Astrocyte (in vitro differentiated cells and primary cell): ENCODE measurements around the gene ARR3. TPM values are rescaled to one million over a fixed set of nuclear protein-coding genes. Genes with fewer than 3 reads are reported as not detected.
A peak's percentile ranks its signal among the peaks of the same experiment; 100 is the strongest.

Source experiments
- DNase-seq: peaks from one replicate; pipeline ENCODE4 v3.0.0-alpha.2; 2010; ENCODE audit warnings: low read depth
- FAIRE-seq: peaks from 2 replicates; lab custom pipeline; 2011; peaks lifted over from hg19 to GRCh38; lab: Jason Lieb, UNC
- H2AFZ ChIP-seq: 2 replicates; pipeline ENCODE4 v1.6.0; 2012; ENCODE audit warnings: low read depth, low read length, inconsistent platforms
- H3K27ac ChIP-seq: 2 replicates; pipeline ENCODE4 v1.5.1; 2011; ENCODE audit warnings: low read depth, low read length, inconsistent platforms
- H3K27me3 ChIP-seq: 2 replicates; pipeline ENCODE4 v1.6.0; 2011; ENCODE audit warnings: low read length, inconsistent platforms; ENCODE audit not compliant: insufficient read depth
- H3K36me3 ChIP-seq: 2 replicates; pipeline ENCODE4 v1.5.1; 2011; ENCODE audit warnings: low read length, inconsistent platforms; ENCODE audit not compliant: insufficient read depth
- H3K4me1 ChIP-seq: 2 replicates; pipeline ENCODE4 v1.5.1; 2011; ENCODE audit warnings: low read length, inconsistent platforms; ENCODE audit not compliant: insufficient read depth
- H3K4me2 ChIP-seq: 2 replicates; pipeline ENCODE4 v1.6.0; 2012; ENCODE audit warnings: low read length, inconsistent platforms
- H3K4me3 ChIP-seq: 2 replicates; pipeline ENCODE4 v1.5.1; 2011; ENCODE audit warnings: low read depth, mild to moderate bottlenecking, low read length, inconsistent platforms; ENCODE audit not compliant: insufficient read depth
- H3K79me2 ChIP-seq: 2 replicates; pipeline ENCODE4 v1.6.0; 2012; ENCODE audit warnings: mild to moderate bottlenecking, low read length, inconsistent platforms; ENCODE audit not compliant: insufficient read depth
- H3K9ac ChIP-seq: 2 replicates; pipeline ENCODE4 v1.6.0; 2012; ENCODE audit warnings: mild to moderate bottlenecking, low read length, inconsistent platforms
- H3K9me3 ChIP-seq: 2 replicates; pipeline ENCODE4 v1.5.1; 2012; ENCODE audit warnings: low read depth, mild to moderate bottlenecking, low read length, inconsistent platforms; ENCODE audit not compliant: insufficient read depth
- H4K20me1 ChIP-seq: 2 replicates; pipeline ENCODE4 v1.6.0; 2012; ENCODE audit warnings: low read length, inconsistent platforms; ENCODE audit not compliant: insufficient read depth
- H3K27ac Mint-ChIP-seq: one replicate; pipeline ENCODE4 v1.8.0; 2021; ENCODE audit warnings: mild to moderate bottlenecking, mixed read lengths; ENCODE audit not compliant: unreplicated experiment
- H3K27me3 Mint-ChIP-seq: one replicate; pipeline ENCODE4 v1.8.0; 2021; ENCODE audit warnings: low read depth, mixed read lengths; ENCODE audit not compliant: unreplicated experiment
- H3K36me3 Mint-ChIP-seq: one replicate; pipeline ENCODE4 v1.8.0; 2021; ENCODE audit warnings: low read depth, mixed read lengths; ENCODE audit not compliant: unreplicated experiment
- H3K4me1 Mint-ChIP-seq: one replicate; pipeline ENCODE4 v1.8.0; 2021; ENCODE audit warnings: low read depth, mixed read lengths; ENCODE audit not compliant: unreplicated experiment
- H3K4me3 Mint-ChIP-seq: one replicate; pipeline ENCODE4 v1.8.0; 2021; ENCODE audit warnings: mild to moderate bottlenecking, moderate library complexity, mixed read lengths; ENCODE audit not compliant: unreplicated experiment
- H3K9me3 Mint-ChIP-seq: one replicate; pipeline ENCODE4 v1.8.0; 2021; ENCODE audit warnings: mild to moderate bottlenecking, mixed read lengths; ENCODE audit not compliant: unreplicated experiment
- EZH2 ChIP-seq: IDR thresholded peaks from 2 replicates; pipeline ENCODE4 v1.6.1; 2012; ENCODE audit warnings: mild to moderate bottlenecking, low read length, inconsistent platforms; ENCODE audit not compliant: insufficient read depth
- total RNA-seq: library from RNA; stranded (reverse); gene quantifications from 2 replicates; pipeline ENCODE4 v1.2.1, GENCODE V29; 2021
- TF ChIP-seq, protein P1 (sequence below): IDR thresholded peaks from 2 replicates; pipeline ENCODE4 v1.5.1; 2011; ENCODE audit warnings: low read depth, mild to moderate bottlenecking, inconsistent platforms, low read length, moderate library complexity; ENCODE audit not compliant: insufficient read depth

The ARR3 gene
- total RNA-seq, 1 donor from 2014 or later = not detected

GRCh38 chrX:70289168-70289792, 21.1 kb downstream of the ARR3 start:
- peak overlapping the region; percentile 78 for H3K4me3 ChIP-seq
- no peaks in the 10 kb centered on the region for H3K9me3 Mint-ChIP-seq
- H3K27me3 Mint-ChIP-seq = no peaks in the 10 kb centered on the region
- H3K9me3 ChIP-seq = no peaks in the 10 kb centered on the region
- peaks cover 7% of the 10 kb centered on the region for H3K4me1 ChIP-seq
- H4K20me1 ChIP-seq = no peaks in the 10 kb centered on the region
- peak overlapping the region; percentile 84 for H2AFZ ChIP-seq
- peak overlapping the region; percentile 88 for H3K4me2 ChIP-seq
- TF ChIP-seq EZH2 = no peak
- TF ChIP-seq, protein P1, sequence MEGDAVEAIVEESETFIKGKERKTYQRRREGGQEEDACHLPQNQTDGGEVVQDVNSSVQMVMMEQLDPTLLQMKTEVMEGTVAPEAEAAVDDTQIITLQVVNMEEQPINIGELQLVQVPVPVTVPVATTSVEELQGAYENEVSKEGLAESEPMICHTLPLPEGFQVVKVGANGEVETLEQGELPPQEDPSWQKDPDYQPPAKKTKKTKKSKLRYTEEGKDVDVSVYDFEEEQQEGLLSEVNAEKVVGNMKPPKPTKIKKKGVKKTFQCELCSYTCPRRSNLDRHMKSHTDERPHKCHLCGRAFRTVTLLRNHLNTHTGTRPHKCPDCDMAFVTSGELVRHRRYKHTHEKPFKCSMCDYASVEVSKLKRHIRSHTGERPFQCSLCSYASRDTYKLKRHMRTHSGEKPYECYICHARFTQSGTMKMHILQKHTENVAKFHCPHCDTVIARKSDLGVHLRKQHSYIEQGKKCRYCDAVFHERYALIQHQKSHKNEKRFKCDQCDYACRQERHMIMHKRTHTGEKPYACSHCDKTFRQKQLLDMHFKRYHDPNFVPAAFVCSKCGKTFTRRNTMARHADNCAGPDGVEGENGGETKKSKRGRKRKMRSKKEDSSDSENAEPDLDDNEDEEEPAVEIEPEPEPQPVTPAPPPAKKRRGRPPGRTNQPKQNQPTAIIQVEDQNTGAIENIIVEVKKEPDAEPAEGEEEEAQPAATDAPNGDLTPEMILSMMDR = no peak
- H3K27ac Mint-ChIP-seq = peak overlapping the region; percentile 75
- DNase-seq (no peak), FAIRE-seq (peak; percentile 29)
- peaks cover 51% of the 10 kb centered on the region for H3K79me2 ChIP-seq
- H3K4me1 Mint-ChIP-seq = no peaks in the 10 kb centered on the region
- H3K36me3 Mint-ChIP-seq = no peaks in the 10 kb centered on the region
- H3K9ac ChIP-seq = peak overlapping the region; percentile 87
- no peaks in the 10 kb centered on the region for H3K36me3 ChIP-seq
- H3K27ac ChIP-seq = peak overlapping the region; percentile 47
- no peaks in the 10 kb centered on the region for H3K27me3 ChIP-seq
- H3K4me3 Mint-ChIP-seq = peak overlapping the region; percentile 89

DNA sequence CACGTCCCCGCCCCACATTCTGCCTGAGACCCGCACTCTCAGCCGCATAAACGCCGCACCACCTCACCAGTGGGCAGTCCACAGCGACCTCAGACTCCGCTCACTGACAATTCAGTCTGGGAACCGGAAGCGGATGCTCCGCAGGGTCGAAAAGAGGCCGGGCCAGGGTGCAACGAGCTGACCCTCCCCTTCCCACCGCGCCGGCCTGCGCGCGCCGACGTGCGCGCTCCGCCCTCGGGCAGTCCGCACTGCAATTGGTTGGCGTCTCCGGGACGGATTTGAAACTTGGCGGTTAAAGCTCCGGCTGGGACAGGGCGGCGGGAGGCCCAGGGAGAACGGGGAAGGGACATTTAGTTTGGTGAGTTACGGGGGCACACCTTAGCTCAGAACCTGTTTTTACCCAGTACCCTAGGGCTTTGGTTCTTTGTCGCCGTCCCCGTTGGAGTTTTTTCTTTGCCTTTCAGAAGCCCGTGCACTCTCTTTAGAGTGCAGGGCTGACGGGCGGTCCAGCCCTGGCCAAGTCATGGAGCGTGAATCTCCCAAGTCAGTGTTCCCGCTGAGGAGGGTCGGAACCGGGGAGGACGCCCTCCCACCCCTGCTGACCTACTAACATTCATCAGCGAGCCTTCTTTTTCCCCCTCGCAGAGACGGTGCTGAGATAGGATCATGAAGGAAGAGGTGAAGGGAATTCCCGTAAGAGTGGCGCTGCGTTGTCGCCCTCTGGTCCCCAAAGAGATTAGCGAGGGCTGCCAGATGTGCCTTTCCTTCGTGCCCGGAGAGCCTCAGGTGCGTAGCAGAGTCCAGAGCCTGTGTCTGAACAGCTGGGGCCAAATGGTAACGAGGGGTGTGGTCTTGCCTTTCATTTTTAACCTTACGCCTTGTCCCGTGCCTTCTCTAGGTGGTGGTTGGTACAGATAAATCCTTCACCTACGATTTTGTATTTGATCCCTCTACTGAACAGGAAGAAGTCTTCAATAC, 21.9 kb downstream of the ARR3 start, which contains the start of the genes KIF4A and PDZD11:
Gene KIF4A (plus strand): TSS at position 312 of the 978 bp plus-strand sequence. CDS start 355 bp downstream, at position 667.
Gene PDZD11 (minus strand): TSS at position 135 of the 978 bp plus-strand sequence. CDS start 586 bp downstream, outside the sequence.
- H3K36me3 Mint-ChIP-seq = no peaks in the 10 kb centered on the region
- FAIRE-seq = peak; percentile 23

More for the DNA sequence above, 21.9 kb downstream of the ARR3 start, which contains the start of the genes KIF4A and PDZD11:
- Histone ChIP-seq H3K27me3 (no peaks in the 10 kb centered on the region), H3K4me2 (peak within 1 kb of the TSS; percentile 88), H3K27ac (peak within 1 kb of the TSS; percentile 65), H3K9ac (peak within 1 kb of the TSS; percentile 87), H3K36me3 (no peaks in the 10 kb centered on the region), H3K4me3 (peak within 1 kb of the TSS; percentile 78), H4K20me1 (no peaks in the 10 kb centered on the region), H3K9me3 (no peaks in the 10 kb centered on the region), H2AFZ (peak within 1 kb of the TSS; percentile 92), H3K79me2 (peaks cover 59% of the 10 kb centered on the region), H3K4me1 (peaks cover 7% of the 10 kb centered on the region)
- H3K27me3 Mint-ChIP-seq = no peaks in the 10 kb centered on the region
- H3K4me1 Mint-ChIP-seq = no peaks in the 10 kb centered on the region
- peak within 1 kb of the TSS; percentile 89 for H3K4me3 Mint-ChIP-seq
- TF ChIP-seq EZH2 = no peak
- TF ChIP-seq, protein P1 = no peak
- H3K27ac Mint-ChIP-seq = peak within 1 kb of the TSS; percentile 75
- H3K9me3 Mint-ChIP-seq = no peaks in the 10 kb centered on the region
- peak; percentile 56 for DNase-seq
